MM.1S (cell line): Measurements from ENCODE around the gene EP400.

ENCODE experiments used
- EZH2phosphoT487 ChIP-seq: fragments of 300-600 bp; sonication (generic); IDR thresholded peaks from 2 replicates; pipeline ENCODE4 v1.6.1; 2018; ENCODE audit warnings: antibody characterized with exemption, low read length
- TF ChIP-seq, protein P1 (sequence below): fragments of 300-600 bp; sonication (generic); IDR thresholded peaks from 2 replicates; pipeline ENCODE4 v1.5.1; 2016; ENCODE audit warnings: antibody characterized with exemption, low read length, mixed read lengths

- TF ChIP-seq, protein P1, sequence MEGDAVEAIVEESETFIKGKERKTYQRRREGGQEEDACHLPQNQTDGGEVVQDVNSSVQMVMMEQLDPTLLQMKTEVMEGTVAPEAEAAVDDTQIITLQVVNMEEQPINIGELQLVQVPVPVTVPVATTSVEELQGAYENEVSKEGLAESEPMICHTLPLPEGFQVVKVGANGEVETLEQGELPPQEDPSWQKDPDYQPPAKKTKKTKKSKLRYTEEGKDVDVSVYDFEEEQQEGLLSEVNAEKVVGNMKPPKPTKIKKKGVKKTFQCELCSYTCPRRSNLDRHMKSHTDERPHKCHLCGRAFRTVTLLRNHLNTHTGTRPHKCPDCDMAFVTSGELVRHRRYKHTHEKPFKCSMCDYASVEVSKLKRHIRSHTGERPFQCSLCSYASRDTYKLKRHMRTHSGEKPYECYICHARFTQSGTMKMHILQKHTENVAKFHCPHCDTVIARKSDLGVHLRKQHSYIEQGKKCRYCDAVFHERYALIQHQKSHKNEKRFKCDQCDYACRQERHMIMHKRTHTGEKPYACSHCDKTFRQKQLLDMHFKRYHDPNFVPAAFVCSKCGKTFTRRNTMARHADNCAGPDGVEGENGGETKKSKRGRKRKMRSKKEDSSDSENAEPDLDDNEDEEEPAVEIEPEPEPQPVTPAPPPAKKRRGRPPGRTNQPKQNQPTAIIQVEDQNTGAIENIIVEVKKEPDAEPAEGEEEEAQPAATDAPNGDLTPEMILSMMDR: no peak
- no peak for TF ChIP-seq EZH2phosphoT487
These were observed 175.2 kb downstream of the EP400 start for GRCh38 chr12:132124766-132125425.
